GM23338 (cell line): ENCODE results near the gene PDE4B. TPM values are rescaled to one million over a fixed set of nuclear protein-coding genes. Genes with fewer than 3 reads are reported as not detected.
A peak's percentile ranks its signal among the peaks of the same experiment; 100 is the strongest.

Experiments used
- ATAC-seq: fragments of 200-7000 bp; cut with Tn5 transposase; 3 replicates; pipeline ENCODE4 v1.9.1; 2020
- DNase-seq: peaks from one replicate; pipeline ENCODE4 v3.0.0-alpha.2; 2015; ENCODE audit warnings: low spot score
- H2AFZ ChIP-seq: fragments of 200-600 bp; sonication (generic); 2 replicates; pipeline ENCODE4 v1.8.0; 2016; ENCODE audit warnings: antibody characterized with exemption, mild to moderate bottlenecking, moderate library complexity
- H3F3A ChIP-seq: fragments of 200-600 bp; sonication (generic); replicated peaks from 2 replicates; pipeline ENCODE4 v1.8.0; 2017; ENCODE audit warnings: antibody characterized with exemption, mixed run types, low read depth
- H3K27ac ChIP-seq: fragments of 200-600 bp; sonication (generic); 2 replicates; pipeline ENCODE4 v1.6.1; 2016; ENCODE audit warnings: low read depth
- H3K27me3 ChIP-seq: fragments of 200-600 bp; sonication (generic); 2 replicates; pipeline ENCODE4 v1.8.0; 2016; ENCODE audit warnings: mild to moderate bottlenecking, mixed run types, moderate library complexity; ENCODE audit not compliant: insufficient read depth
- H3K36me3 ChIP-seq: fragments of 200-600 bp; sonication (generic); 2 replicates; pipeline ENCODE4 v1.8.0; 2016; ENCODE audit warnings: mild to moderate bottlenecking; ENCODE audit not compliant: insufficient read depth
- H3K4me1 ChIP-seq: fragments of 200-600 bp; sonication (generic); 2 replicates; pipeline ENCODE4 v1.8.0; 2016; ENCODE audit warnings: mild to moderate bottlenecking, moderate library complexity; ENCODE audit not compliant: insufficient read depth
- H3K4me2 ChIP-seq: fragments of 200-600 bp; sonication (generic); 2 replicates; pipeline ENCODE4 v1.7.1; 2017; ENCODE audit warnings: mixed run types
- H3K4me3 ChIP-seq: fragments of 200-600 bp; sonication (generic); 2 replicates; pipeline ENCODE4 v1.6.1; 2016; ENCODE audit warnings: mixed run types
- H3K79me2 ChIP-seq: fragments of 200-600 bp; sonication (generic); replicated peaks from 2 replicates; pipeline ENCODE4 v1.8.0; 2017; ENCODE audit warnings: mild to moderate bottlenecking; ENCODE audit not compliant: insufficient read depth
- H3K9me2 ChIP-seq: fragments of 200-600 bp; sonication (generic); 2 replicates; pipeline ENCODE4 v1.8.0; 2017; ENCODE audit not compliant: insufficient read depth
- H4K20me1 ChIP-seq: fragments of 200-600 bp; sonication (generic); replicated peaks from 2 replicates; pipeline ENCODE4 v1.8.0; 2017; ENCODE audit warnings: mild to moderate bottlenecking; ENCODE audit not compliant: insufficient read depth
- H3K27ac Mint-ChIP-seq: 2 replicates; pipeline ENCODE4 v1.8.0; 2020; ENCODE audit warnings: inconsistent platforms, mild to moderate bottlenecking, moderate library complexity, mixed read lengths
- H3K27me3 Mint-ChIP-seq: 3 replicates; pipeline ENCODE4 v1.8.0; 2022; ENCODE audit warnings: low read depth, mild to moderate bottlenecking, moderate library complexity, mixed read lengths, inconsistent platforms; ENCODE audit not compliant: insufficient read depth, poor library complexity
- H3K36me3 Mint-ChIP-seq: 3 replicates; pipeline ENCODE4 v1.8.0; 2021; ENCODE audit warnings: low read depth, mild to moderate bottlenecking, inconsistent platforms, moderate library complexity, mixed read lengths
- H3K4me1 Mint-ChIP-seq: 3 replicates; pipeline ENCODE4 v1.8.0; 2020; ENCODE audit warnings: mild to moderate bottlenecking, inconsistent platforms, mixed read lengths
- H3K4me3 Mint-ChIP-seq: 3 replicates; pipeline ENCODE4 v1.8.0; 2021; ENCODE audit warnings: moderate library complexity, mild to moderate bottlenecking, inconsistent platforms, mixed read lengths
- H3K9me3 Mint-ChIP-seq: 3 replicates; pipeline ENCODE4 v1.8.0; 2020; ENCODE audit warnings: moderate library complexity, mild to moderate bottlenecking, inconsistent platforms, mixed read lengths
- JUNB ChIP-seq: IDR thresholded peaks from one replicate; pipeline ENCODE4 v1.6.1; 2016; ENCODE audit warnings: antibody characterized with exemption; ENCODE audit not compliant: unreplicated experiment
- NANOG ChIP-seq: IDR thresholded peaks from 2 replicates; pipeline ENCODE4 v1.6.1; 2016; ENCODE audit warnings: antibody characterized with exemption, borderline replicate concordance
- STAT1 ChIP-seq: IDR thresholded peaks from one replicate; pipeline ENCODE4 v1.6.1; 2016; ENCODE audit warnings: antibody characterized with exemption; ENCODE audit not compliant: unreplicated experiment
- ZNF331 ChIP-seq: fragments of 250-450 bp; sonication (Bioruptor Pico); IDR thresholded peaks from 2 replicates; pipeline ENCODE4 v1.5.0; 2020; ENCODE audit warnings: low read depth, mild to moderate bottlenecking, moderate library complexity
- ZNF462 ChIP-seq: fragments of 250-450 bp; sonication (Bioruptor Pico); IDR thresholded peaks from 2 replicates; pipeline ENCODE4 v1.5.0; 2020; ENCODE audit warnings: mild to moderate bottlenecking, moderate library complexity
- polyA plus RNA-seq: library from polyadenylated mRNA; unstranded; fragments of >200 nt; fragmentation: Nextera tagmentation; extraction: Ambion mirVana; gene quantifications from 2 replicates; pipeline ENCODE4 v1.2.1, GENCODE V29; 2016
- total RNA-seq: library from RNA; depleted of rRNA; stranded (reverse); fragments of >200 nt; shearing (Covaris generic); gene quantifications from 2 replicates; pipeline ENCODE4 v1.2.3, GENCODE V29; 2014
- TF ChIP-seq, protein P1 (sequence below), 2 experiments: fragments of 200-600 bp in 1 of 2; sonication (generic) in 1 of 2; conservative IDR thresholded peaks; 2 replicates each; pipeline versions ENCODE4 v1.5.1 to v1.6.1; 2016 to 2017; ENCODE audit warnings: antibody characterized with exemption in 2 of 2, low read depth in 2 of 2, mild to moderate bottlenecking in 2 of 2, moderate library complexity in 1 of 2
- TF ChIP-seq, protein P2 (sequence below): IDR thresholded peaks from one replicate; pipeline ENCODE4 v1.6.1; 2018; ENCODE audit warnings: antibody characterized with exemption; ENCODE audit not compliant: unreplicated experiment
- TF ChIP-seq, protein P3 (sequence below): IDR thresholded peaks from 2 replicates; pipeline ENCODE4 v1.6.1; 2016; ENCODE audit warnings: antibody characterized with exemption

Gene PDE4B
- total and polyA plus RNA-seq, 2 experiments from 2014 or later = 14.0 to 25.6 TPM

DNA sequence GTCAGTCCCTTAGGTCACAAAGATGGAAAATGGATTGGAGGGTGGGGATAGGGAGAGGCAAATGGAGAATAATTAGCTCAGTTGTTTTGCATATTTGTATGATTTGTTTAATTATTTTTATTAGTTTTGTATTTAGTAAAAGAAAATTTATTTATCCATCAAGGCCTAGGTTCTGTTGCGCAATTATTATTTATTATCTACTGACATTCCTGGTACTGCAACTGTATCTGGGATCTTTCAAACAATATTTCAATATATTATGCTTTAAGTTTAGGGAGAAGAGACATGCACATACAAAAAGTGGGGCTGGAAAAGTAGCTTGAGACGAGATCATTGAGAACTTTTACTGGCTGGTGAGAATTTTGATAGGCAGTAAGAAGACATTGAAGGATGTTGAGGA, 424.9 kb downstream of the PDE4B start (continued):
- TF ChIP-seq, protein P1, sequence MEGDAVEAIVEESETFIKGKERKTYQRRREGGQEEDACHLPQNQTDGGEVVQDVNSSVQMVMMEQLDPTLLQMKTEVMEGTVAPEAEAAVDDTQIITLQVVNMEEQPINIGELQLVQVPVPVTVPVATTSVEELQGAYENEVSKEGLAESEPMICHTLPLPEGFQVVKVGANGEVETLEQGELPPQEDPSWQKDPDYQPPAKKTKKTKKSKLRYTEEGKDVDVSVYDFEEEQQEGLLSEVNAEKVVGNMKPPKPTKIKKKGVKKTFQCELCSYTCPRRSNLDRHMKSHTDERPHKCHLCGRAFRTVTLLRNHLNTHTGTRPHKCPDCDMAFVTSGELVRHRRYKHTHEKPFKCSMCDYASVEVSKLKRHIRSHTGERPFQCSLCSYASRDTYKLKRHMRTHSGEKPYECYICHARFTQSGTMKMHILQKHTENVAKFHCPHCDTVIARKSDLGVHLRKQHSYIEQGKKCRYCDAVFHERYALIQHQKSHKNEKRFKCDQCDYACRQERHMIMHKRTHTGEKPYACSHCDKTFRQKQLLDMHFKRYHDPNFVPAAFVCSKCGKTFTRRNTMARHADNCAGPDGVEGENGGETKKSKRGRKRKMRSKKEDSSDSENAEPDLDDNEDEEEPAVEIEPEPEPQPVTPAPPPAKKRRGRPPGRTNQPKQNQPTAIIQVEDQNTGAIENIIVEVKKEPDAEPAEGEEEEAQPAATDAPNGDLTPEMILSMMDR (conservative IDR thresholded peaks at IDR 0.05; ENCODE audit: low read depth in 2 of 2) = no peak
- TF ChIP-seq NANOG (no peak), ZNF331 (CRISPR knock-in tag) (no peak), STAT1 (no peak)
- TF ChIP-seq, protein P2, sequence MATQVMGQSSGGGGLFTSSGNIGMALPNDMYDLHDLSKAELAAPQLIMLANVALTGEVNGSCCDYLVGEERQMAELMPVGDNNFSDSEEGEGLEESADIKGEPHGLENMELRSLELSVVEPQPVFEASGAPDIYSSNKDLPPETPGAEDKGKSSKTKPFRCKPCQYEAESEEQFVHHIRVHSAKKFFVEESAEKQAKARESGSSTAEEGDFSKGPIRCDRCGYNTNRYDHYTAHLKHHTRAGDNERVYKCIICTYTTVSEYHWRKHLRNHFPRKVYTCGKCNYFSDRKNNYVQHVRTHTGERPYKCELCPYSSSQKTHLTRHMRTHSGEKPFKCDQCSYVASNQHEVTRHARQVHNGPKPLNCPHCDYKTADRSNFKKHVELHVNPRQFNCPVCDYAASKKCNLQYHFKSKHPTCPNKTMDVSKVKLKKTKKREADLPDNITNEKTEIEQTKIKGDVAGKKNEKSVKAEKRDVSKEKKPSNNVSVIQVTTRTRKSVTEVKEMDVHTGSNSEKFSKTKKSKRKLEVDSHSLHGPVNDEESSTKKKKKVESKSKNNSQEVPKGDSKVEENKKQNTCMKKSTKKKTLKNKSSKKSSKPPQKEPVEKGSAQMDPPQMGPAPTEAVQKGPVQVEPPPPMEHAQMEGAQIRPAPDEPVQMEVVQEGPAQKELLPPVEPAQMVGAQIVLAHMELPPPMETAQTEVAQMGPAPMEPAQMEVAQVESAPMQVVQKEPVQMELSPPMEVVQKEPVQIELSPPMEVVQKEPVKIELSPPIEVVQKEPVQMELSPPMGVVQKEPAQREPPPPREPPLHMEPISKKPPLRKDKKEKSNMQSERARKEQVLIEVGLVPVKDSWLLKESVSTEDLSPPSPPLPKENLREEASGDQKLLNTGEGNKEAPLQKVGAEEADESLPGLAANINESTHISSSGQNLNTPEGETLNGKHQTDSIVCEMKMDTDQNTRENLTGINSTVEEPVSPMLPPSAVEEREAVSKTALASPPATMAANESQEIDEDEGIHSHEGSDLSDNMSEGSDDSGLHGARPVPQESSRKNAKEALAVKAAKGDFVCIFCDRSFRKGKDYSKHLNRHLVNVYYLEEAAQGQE = no peak

DNA sequence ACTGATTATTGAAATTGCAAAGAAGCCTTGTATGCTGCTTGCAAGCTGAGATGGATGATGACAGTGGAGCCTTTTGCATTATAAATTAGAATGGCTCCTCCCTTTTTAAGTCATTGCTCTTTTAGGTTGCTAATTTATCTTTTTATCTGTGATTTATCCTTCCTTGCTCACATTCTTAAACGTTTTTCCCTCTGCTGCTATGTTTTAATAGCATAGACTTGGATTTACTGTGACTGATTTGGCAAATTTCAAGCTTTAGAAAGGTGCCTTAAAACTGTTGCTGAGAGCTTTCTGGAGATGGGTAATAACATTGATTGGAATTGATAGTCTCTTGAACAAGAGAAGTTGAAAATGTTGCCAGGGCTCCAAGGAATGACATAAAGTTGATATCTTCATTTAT, 427.8 kb downstream of the PDE4B start:
- H3K27ac Mint-ChIP-seq = no peak overlapping the region
- TF ChIP-seq, protein P3, sequence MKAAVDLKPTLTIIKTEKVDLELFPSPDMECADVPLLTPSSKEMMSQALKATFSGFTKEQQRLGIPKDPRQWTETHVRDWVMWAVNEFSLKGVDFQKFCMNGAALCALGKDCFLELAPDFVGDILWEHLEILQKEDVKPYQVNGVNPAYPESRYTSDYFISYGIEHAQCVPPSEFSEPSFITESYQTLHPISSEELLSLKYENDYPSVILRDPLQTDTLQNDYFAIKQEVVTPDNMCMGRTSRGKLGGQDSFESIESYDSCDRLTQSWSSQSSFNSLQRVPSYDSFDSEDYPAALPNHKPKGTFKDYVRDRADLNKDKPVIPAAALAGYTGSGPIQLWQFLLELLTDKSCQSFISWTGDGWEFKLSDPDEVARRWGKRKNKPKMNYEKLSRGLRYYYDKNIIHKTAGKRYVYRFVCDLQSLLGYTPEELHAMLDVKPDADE = no peak
- no peak for TF ChIP-seq STAT1
- TF ChIP-seq, protein P1 (conservative IDR thresholded peaks at IDR 0.05; ENCODE audit: low read depth in 2 of 2) = no peak
- TF ChIP-seq ZNF462 (CRISPR knock-in tag) = no peak
- no peak for TF ChIP-seq JUNB

More for the DNA sequence above, 427.8 kb downstream of the PDE4B start:
- H3K9me2 ChIP-seq = no peaks in the 10 kb centered on the region
- H3K4me2 ChIP-seq = no peak overlapping the region
- H3K27me3 Mint-ChIP-seq = no peaks in the 10 kb centered on the region
- H3K36me3 Mint-ChIP-seq = no peaks in the 10 kb centered on the region
- ATAC-seq = no peak
- H3K27me3 ChIP-seq = no peaks in the 10 kb centered on the region
- DNase-seq = no peak
- H3K4me3 Mint-ChIP-seq = no peak overlapping the region
- H2AFZ ChIP-seq = peak overlapping the region; percentile 43; the same call in 1 of the 2 replicates
- peaks cover 4% of the 10 kb centered on the region; the same call in 1 of the 3 replicates for H3K4me1 Mint-ChIP-seq
- H3K36me3 ChIP-seq = no peaks in the 10 kb centered on the region
- H3K79me2 ChIP-seq = no peaks in the 10 kb centered on the region
- no peaks in the 10 kb centered on the region for H3K4me1 ChIP-seq
- no peak overlapping the region for H3K4me3 ChIP-seq
- no peaks in the 10 kb centered on the region for H3K9me3 Mint-ChIP-seq
- no peak overlapping the region for H3K27ac ChIP-seq
- no peaks in the 10 kb centered on the region for H4K20me1 ChIP-seq
- H3F3A ChIP-seq = no peaks in the 10 kb centered on the region
